ENCODE results near the gene IL17C. TPM values are rescaled to one million over a fixed set of nuclear protein-coding genes. Genes with fewer than 3 reads are reported as not detected.

Gene IL17C
- total RNA-seq, 1 experiment from 2014 or later = 0.31 TPM

GRCh38 chr16:88593910-88594309 lies 44.5 kb upstream of the IL17C start:
- Histone ChIP-seq H2BK5ac (ENCODE audit: insufficient read length, low read length) (no peak overlapping the region), H3K18ac (ENCODE audit: insufficient read length, low read depth, low read length) (no peak overlapping the region), H3K23ac (ENCODE audit: insufficient read length, low read depth, low read length) (no peak overlapping the region), H2AK5ac (ENCODE audit: insufficient read length, low read length) (no peak overlapping the region), H3K23me2 (ENCODE audit: insufficient read length, low read depth, low read length, poor library complexity, severe bottlenecking) (no peaks in the 10 kb centered on the region), H3K79me2 (ENCODE audit: insufficient read depth, low read length) (peaks cover 2% of the 10 kb centered on the region; the same call in 1 of the 2 replicates), H3K14ac (ENCODE audit: insufficient read depth, low read length) (no peak overlapping the region), H2BK15ac (ENCODE audit: low read depth, low read length) (no peak overlapping the region), H3K27ac (ENCODE audit: insufficient read length, low read depth, low read length) (no peak overlapping the region), H2BK120ac (ENCODE audit: low read depth, low read length, poor library complexity, severe bottlenecking) (no peak overlapping the region), H3K79me1 (ENCODE audit: insufficient read depth, low read depth, low read length, poor library complexity, severe bottlenecking) (no peaks in the 10 kb centered on the region), H4K5ac (ENCODE audit: insufficient read length, low read depth, low read length) (no peak overlapping the region), H3K56ac (ENCODE audit: insufficient read length, low read depth, low read length) (no peak overlapping the region), H3K27me3 (ENCODE audit: insufficient read depth, low read length) (no peaks in the 10 kb centered on the region), H3K9me3 (ENCODE audit: control insufficient read depth, low read depth, low read length) (no peaks in the 10 kb centered on the region), H3K4me2 (ENCODE audit: insufficient read depth, insufficient read length, low read length) (no peak overlapping the region), H4K20me1 (ENCODE audit: control insufficient read depth, insufficient read depth, insufficient read length) (peaks cover 3% of the 10 kb centered on the region), H2BK12ac (ENCODE audit: insufficient read length, low read depth, low read length) (no peak overlapping the region), H3K4ac (ENCODE audit: low read depth, low read length) (no peak overlapping the region), H3K9ac (ENCODE audit: extremely low read depth, insufficient read length, low read length) (no peak overlapping the region), H4K8ac (replicated peaks; ENCODE audit: insufficient read length, low read depth, low read length) (no peak overlapping the region), H3T11ph (ENCODE audit: low read length) (no peak overlapping the region), H2AFZ (ENCODE audit: low read length) (no peak overlapping the region), H2BK20ac (ENCODE audit: low read depth, low read length, poor library complexity, severe bottlenecking) (no peak overlapping the region), H4K91ac (ENCODE audit: insufficient read length, low read depth, low read length) (no peak overlapping the region), H3K4me1 (ENCODE audit: insufficient read depth, low read length) (no peaks in the 10 kb centered on the region)
- Mint-ChIP-seq H3K27me3 (ENCODE audit: low read depth) (no peaks in the 10 kb centered on the region), H3K36me3 (ENCODE audit: insufficient read depth in 1 of 3, low read depth in 3 of 3) (peaks cover 21 to 50% (median 47%) of the 10 kb centered on the region in 3 experiments; a peak in 6 of 7 replicates), H3K4me3 (no peak overlapping the region), H3K27ac (peak overlapping the region in 2 of 3 experiments; percentile 34 to 76; a peak in 2 of 7 replicates), H3K9me3 (no peaks in the 10 kb centered on the region), H3K4me1 (no peaks in the 10 kb centered on the region)
- no peak for TF ChIP-seq CTCF (conservative IDR thresholded peaks at IDR 0.05)
- no CpG with 5 or more reads among the region's 6 CpGs for WGBS (ENCODE audit: extremely low coverage, insufficient read length, low lambda C conversion rate)
- DNase-seq = no peak

All from H9 (cell line).